ENCODE measurements around the gene CMSS1. TPM values are rescaled to one million over a fixed set of nuclear protein-coding genes. Genes with fewer than 3 reads are reported as not detected.

The CMSS1 gene
- polyA plus RNA-seq, 1 donor from 2014 or later = 31.8 TPM

- Histone ChIP-seq H2AFZ (ENCODE audit: low read depth, low read length) (no peak within 1 kb of the TSS), H3F3A (ENCODE audit: insufficient read depth, low read length, poor library complexity, severe bottlenecking) (no peaks in the 10 kb centered on the region), H3K9me2 (ENCODE audit: insufficient read depth, low read length) (no peaks in the 10 kb centered on the region), H3K9ac (ENCODE audit: low read length) (no peak within 1 kb of the TSS), H3K79me2 (replicated peaks; ENCODE audit: insufficient read depth, low read length) (no peaks in the 10 kb centered on the region), H3K27ac (ENCODE audit: low read length) (no peak within 1 kb of the TSS), H3K36me3 (ENCODE audit: insufficient read depth, low read length) (no peaks in the 10 kb centered on the region), H3K9me3 (ENCODE audit: low read length) (no peaks in the 10 kb centered on the region), H4K20me1 (ENCODE audit: insufficient read depth) (no peaks in the 10 kb centered on the region), H3K27me3 (ENCODE audit: insufficient read depth, low read depth, low read length) (no peaks in the 10 kb centered on the region), H3K4me2 (ENCODE audit: low read length) (no peak within 1 kb of the TSS), H3K4me3 (ENCODE audit: low read length) (no peak within 1 kb of the TSS)
- TF ChIP-seq CTCF (IDR thresholded peaks at IDR 0.05; ENCODE audit: poor library complexity, severe bottlenecking) (no peak), TAF1 (IDR thresholded peaks at IDR 0.05; ENCODE audit: low read depth) (no peak), EP300 (conservative IDR thresholded peaks at IDR 0.05; ENCODE audit: poor library complexity, severe bottlenecking) (no peak), SMC3 (conservative IDR thresholded peaks at IDR 0.05; ENCODE audit: poor library complexity) (no peak)
- TF ChIP-seq, protein P1, sequence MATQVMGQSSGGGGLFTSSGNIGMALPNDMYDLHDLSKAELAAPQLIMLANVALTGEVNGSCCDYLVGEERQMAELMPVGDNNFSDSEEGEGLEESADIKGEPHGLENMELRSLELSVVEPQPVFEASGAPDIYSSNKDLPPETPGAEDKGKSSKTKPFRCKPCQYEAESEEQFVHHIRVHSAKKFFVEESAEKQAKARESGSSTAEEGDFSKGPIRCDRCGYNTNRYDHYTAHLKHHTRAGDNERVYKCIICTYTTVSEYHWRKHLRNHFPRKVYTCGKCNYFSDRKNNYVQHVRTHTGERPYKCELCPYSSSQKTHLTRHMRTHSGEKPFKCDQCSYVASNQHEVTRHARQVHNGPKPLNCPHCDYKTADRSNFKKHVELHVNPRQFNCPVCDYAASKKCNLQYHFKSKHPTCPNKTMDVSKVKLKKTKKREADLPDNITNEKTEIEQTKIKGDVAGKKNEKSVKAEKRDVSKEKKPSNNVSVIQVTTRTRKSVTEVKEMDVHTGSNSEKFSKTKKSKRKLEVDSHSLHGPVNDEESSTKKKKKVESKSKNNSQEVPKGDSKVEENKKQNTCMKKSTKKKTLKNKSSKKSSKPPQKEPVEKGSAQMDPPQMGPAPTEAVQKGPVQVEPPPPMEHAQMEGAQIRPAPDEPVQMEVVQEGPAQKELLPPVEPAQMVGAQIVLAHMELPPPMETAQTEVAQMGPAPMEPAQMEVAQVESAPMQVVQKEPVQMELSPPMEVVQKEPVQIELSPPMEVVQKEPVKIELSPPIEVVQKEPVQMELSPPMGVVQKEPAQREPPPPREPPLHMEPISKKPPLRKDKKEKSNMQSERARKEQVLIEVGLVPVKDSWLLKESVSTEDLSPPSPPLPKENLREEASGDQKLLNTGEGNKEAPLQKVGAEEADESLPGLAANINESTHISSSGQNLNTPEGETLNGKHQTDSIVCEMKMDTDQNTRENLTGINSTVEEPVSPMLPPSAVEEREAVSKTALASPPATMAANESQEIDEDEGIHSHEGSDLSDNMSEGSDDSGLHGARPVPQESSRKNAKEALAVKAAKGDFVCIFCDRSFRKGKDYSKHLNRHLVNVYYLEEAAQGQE (IDR thresholded peaks at IDR 0.05; ENCODE audit: borderline replicate concordance) = no peak
Observed at GRCh38 chr3:100114413-100115030, 296.9 kb downstream of the CMSS1 start, which contains the start of gene FILIP1L. FILIP1L (minus strand) TSS chr3:100114501.

DNA sequence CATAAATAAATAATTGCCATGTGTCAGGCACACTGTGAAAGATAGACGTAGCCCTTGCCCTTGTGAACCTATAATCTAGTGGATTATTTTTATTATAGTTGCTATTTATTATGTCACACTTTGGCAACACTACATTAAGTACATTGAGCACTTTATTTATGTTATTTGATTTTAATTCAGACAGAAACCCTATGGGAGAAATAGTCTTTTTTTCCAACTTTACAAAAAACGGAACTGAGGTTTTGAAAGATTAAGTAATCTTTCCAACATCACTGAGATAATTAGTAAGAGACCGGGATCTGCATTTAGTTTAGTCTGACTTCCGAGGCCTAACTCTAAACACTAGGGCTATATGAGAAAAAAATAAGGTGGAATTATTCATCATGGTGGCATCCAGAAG lies 299.4 kb downstream of the CMSS1 start:
- Histone ChIP-seq H3K9me3 (ENCODE audit: low read length) (no peaks in the 10 kb centered on the region), H3K9ac (ENCODE audit: low read length) (no peak overlapping the region), H3K27ac (ENCODE audit: low read length) (no peak overlapping the region), H3K4me3 (ENCODE audit: low read length) (no peak overlapping the region), H3K4me2 (ENCODE audit: low read length) (no peak overlapping the region), H3F3A (ENCODE audit: insufficient read depth, low read length, poor library complexity, severe bottlenecking) (no peaks in the 10 kb centered on the region), H3K9me2 (ENCODE audit: insufficient read depth, low read length) (no peaks in the 10 kb centered on the region), H3K27me3 (ENCODE audit: insufficient read depth, low read depth, low read length) (no peaks in the 10 kb centered on the region), H2AFZ (ENCODE audit: low read depth, low read length) (no peak overlapping the region), H4K20me1 (ENCODE audit: insufficient read depth) (no peaks in the 10 kb centered on the region), H3K79me2 (replicated peaks; ENCODE audit: insufficient read depth, low read length) (no peaks in the 10 kb centered on the region), H3K36me3 (ENCODE audit: insufficient read depth, low read length) (no peaks in the 10 kb centered on the region)
- TF ChIP-seq, protein P1 (IDR thresholded peaks at IDR 0.05; ENCODE audit: borderline replicate concordance) = no peak
- no peak for TF ChIP-seq MXI1 (conservative IDR thresholded peaks at IDR 0.05; ENCODE audit: poor library complexity, severe bottlenecking)
- no peak for TF ChIP-seq TAF1 (IDR thresholded peaks at IDR 0.05; ENCODE audit: low read depth)
- no peak for TF ChIP-seq CTCF (IDR thresholded peaks at IDR 0.05; ENCODE audit: poor library complexity, severe bottlenecking)
- no peak for TF ChIP-seq EZH2 (IDR thresholded peaks at IDR 0.05; ENCODE audit: borderline replicate concordance, insufficient read depth, low read length, poor library complexity, severe bottlenecking)
- TF ChIP-seq POLR2AphosphoS5 (IDR thresholded peaks at IDR 0.05) = no peak
- TF ChIP-seq SMC3 (conservative IDR thresholded peaks at IDR 0.05; ENCODE audit: poor library complexity) = no peak
- TF ChIP-seq EP300 (conservative IDR thresholded peaks at IDR 0.05; ENCODE audit: poor library complexity, severe bottlenecking) = no peak
- TF ChIP-seq RAD21 (conservative IDR thresholded peaks at IDR 0.05) = no peak
